ENCODE measurements around the gene PXMP4.

PXMP4 gene

GRCh38 chr20:33681288-33681687, 38.8 kb downstream of the PXMP4 start:
- DNase-seq = no peak

DNA sequence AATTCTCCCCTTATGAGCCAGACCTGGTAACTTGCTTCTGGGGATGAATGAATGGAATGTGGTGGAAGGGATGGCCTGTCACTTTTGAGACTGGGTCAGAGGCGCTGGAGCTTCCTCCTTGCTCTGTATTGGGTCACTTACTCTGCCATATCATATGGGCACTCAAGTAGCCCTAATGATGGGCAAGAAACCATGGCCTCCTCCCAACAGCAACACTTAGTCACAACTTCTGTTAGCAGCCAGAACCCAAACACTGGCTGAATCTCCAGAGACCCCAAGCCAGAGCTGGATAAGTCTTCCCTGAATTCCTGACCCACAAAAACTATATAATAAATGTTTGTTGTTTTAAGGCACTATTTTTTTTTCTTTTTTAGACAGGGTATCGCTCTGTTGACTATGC, 39.4 kb downstream of the PXMP4 start:
- no peak for DNase-seq

DNA sequence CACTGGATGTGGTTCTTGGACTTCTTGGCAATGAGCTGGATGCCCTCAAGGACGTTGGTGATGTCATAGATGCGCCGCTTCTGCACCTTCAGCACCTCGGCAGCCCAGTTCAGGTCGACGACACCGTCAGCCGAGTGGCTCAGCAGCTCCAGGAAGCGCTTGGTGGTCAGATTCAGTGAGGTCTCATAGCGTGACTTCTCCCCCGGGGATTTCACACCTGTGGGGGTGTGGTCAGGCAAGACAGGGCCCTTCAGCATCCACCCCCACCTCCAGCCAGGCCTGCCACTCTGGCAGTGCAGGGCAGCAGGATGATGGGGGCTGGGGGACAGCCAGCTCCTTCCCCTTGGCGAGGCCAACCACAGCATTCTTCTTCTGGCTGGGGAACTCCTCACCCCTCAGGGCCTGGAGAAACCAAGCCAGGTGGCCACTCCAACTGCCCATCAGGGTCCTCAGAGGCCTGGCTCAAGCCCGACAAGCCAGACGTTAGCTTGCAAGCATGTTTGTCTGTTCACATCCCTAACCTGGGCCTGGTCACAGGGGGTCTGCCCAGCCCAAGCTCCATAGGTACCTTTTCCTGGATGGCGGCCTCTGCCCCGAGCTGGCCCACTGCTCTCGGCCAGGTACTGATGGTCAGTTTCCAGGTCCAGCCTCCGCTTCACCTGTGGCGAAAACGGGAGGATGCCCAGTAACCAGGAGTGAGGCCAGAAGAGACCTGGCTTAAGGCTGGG, 40.2 kb downstream of the PXMP4 start:
- DNase-seq = no peak

DNA sequence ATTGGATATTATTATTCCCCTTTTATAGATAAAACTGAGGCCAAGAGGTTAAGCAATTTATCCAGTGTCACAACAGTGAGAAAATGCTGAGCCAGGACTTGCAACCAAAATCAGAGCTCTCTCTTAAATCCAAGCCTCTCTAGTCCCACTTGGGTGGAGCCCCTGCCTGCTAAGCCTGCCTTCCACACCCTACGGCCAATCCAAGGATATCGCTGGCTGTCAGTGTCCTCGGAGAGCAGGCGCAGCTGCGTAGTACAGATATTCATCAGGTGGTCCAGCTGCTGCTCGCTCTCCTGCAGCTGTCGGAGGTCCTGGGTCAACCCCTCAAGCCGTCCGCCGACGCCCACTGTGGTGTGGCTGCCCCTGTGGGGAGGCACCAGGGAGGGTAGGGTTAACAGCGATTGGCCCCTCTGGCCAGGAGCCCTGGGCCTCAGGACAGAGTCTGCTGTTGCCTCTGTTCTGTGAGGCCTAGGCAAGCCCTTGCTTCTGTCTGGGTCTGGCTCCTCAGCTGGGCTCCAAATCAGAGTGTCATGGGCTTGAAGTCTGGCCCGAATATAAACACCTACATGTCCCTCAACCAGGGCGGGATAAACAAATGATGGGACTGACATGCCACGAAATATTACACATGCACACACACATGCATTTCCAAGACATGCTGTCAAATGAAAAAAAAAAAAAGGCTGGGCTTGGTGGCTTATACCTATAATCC, 42.0 kb downstream of the PXMP4 start:
- DNase-seq = no peak

DNA sequence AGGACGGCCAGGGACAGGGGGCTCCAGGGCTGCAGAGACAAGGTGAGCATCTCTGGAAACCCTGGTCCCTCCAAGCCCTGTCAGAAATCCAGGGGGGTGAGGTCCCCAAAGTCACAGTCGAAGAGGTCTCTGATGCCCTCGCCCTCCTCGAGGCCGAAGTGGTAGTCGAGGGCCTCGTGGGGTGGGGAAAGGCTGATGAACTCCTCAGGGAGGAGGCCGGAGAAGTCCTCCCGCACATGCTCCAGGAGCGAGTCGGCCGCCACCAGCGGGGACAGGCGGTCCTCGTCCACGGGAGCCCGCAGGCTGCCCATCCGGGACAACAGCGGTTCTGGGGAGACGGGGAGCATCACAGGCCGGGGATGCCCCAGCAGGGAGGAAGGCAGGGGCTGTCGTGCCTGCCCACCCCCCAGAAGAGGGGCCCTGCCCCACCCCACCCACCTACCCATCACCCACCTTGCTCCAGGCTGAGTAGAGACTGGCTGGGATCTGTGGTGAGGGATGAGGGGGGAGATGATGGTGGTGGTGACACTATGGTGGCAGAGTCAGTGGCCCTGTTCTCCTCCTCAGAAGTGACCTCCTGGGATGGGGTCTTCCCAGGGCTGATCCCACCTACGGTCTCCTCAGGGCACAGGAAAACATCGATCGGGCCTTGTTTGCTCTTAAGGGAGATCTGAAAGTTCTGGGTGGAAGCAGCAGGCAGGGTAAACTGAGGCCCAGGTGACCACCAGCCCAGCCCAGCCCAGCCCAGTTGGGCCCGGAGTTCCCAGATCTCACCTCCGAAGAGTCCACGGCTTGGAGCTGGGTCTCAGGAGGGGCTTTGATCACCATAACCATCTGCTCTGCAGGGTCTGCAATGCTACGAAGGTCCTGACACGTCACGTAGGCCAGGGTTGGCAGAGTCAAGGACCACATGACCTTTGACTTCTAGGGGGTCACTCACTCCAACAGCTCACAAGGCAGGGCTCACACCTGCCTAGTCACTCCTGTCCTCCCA, 43.2 kb downstream of the PXMP4 start:
- DNase-seq = no peak

DNA sequence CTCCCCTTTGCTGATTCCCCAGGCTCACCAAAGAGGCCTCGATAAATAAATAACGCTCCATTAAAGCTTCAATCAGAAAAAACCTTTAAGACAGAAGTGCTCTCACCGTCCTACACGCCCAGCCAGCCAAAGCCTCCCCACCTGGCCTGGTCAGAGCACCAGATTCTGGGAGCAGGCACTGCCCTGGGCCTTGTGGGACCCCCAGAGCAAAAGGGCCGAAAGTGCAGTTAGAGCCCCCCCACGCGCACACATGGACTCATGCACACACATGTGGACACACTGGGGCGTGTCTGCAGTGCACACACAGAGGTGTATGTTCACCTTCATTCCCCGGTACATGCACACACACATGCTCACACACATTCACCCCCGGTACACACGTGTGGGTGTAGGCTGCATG, 44.0 kb downstream of the PXMP4 start:
- no peak for DNase-seq

DNA sequence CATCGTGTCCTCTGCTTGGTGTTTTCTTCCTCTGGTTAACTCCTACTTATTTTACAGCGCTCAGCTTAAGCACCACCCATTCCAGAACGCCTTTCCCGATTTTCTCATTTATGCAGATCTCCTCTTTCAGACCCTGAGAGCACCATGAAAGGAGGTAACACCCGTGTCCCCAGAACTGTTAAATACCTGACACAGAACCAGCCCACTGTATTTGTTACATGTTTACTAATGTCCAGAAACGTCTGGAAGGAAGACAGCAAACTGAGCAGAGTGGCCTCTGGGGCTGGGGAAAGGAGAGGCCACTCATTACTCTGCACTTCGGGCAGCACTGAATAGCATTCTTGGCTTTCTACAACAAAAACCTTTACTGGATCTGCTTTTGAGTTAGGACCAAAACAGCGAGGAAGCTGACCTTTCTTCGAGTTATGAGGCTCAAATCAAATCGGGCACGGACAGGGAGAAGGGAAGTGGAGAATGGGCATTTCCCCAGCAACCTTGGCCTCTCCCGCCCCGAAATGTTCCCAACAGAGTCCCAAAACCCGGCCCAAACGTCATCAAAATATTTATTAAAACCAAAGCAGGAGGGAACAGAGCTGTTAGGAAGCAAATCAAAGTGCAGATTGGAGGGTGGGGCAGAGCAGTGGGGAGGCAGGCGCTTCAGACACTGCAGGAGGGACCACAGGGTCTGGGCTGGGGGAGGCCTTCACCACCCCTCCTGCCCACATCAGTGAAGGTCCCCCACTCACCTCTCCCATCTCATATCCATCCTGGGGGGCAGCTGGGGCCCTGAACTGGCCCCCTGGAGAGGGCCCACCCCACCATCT, 44.8 kb downstream of the PXMP4 start:
- no peak for DNase-seq

DNA sequence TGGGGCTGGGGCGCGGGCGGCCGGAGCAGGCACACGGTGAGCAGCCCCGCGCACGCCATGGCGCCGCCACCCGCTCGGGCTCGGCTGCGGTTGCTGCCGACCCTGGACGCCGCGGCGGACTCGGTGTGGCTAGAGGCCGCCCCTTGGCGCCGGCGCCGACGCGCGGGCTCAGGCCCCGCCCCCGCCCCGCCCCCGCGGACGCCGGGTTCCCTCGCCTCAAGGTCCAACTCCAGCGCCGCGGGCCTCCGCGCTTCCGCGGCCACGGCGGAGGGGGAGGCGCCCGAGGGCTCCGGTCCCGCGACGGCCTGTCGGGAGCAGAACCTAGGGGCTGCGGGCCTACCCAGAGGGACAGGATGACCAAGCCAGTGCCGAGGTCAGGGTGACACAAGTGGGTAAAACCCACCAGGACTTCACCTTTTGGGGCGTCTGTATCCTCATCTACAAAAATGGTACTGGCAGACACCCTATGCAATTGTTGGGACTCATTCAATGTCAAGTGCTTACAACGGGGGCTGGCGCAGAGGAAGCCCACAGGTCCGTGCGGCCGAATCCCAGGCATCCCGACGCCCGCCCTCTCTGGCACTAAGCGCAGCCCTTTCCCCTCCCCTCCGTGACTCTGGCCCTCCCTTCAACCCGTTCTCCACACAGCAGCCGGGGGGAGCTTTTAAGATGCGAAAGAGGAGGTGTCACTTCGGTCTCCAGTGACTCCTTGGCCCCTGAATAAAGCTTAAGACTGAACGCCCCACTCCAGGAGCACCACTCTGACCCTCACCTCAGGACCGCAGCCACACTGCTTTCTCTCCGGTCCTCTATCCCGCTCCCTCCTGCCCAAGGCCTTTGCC, 45.6 kb downstream of the PXMP4 start, which contains the start of gene NECAB3:
NECAB3 (minus strand) TSS at position 135 of the 842 bp plus-strand sequence; CDS start at position 59, 76 bp downstream.
- peak; percentile 44 to 68 for DNase-seq

DNA sequence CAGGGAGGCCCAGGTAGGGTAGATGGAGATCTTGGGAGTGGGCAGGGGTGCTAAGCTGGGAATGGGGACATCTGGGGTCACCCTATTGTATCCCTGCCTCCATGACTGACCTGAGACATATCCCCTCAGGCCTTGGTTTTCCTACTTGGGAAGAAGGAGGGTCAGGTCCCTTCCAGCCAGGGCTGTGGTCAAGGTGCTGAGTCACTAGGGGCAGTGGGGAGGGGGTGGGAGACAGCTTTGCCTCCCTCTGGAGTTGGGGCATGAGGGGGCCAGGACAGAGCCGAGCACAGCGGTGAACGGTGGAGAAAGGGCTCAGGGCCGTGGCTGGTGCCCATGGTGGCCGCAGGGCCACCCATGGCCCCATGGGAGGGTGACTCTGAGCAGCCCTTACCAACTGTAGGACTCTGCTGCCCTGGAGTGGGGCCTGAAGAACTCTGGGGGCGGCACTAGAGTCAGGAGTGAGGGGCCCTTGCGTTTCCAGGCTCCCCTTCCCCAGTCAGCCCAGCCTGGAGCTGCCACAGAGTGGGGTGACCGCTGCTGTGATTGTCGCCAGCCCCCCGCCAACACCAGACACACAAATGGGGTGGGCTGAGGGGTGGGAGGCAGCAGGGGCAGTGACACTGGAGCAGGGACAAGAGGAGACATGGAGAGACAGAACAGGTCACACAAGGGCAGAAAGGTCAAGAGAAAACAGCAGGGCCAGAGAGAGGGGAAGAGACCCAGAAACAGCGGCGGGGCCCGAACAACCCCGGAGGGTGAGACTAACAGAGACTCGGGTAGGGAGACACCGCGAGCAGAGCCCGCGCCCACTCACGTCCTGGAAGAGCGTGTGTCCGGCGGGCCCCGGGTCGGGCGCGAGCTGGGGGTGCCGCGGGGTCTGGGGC, 46.5 kb downstream of the PXMP4 start:
- no peak for DNase-seq

GRCh38 chr20:33673114-33673409, 47.0 kb downstream of the PXMP4 start:
- DNase-seq = no peak

DNA sequence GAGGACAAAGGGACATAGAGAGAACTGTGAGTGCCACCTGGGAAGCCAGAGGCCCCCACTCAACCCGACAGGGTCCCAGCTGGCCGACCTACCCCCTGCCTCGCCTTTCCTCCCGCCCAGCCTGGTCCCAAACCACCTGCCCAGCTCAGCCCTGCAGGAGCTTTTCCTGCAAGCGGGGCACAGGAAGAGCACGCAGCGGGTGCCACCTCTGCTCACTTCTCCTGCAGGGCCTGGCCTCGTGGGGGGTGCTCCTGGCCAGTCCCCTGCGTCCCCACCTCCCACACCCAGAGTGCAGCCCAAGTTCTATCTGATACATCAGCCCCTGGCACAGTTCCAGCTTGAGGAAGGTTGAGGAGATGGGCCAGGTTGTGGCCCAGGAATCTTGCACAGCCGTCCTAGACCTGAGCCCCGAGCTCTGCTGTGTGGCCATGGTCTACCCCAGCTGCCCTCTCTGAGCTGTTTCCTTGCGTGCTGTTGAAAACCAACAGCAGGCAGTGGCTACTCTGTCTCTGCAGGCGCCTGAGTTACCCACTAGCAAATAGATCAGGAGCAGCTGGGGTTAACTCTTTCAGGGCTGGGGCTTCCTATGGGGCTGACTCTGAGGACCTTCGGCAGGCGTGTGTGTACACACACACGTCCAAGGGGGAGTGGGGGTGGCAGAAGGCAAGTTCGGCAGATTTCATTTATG, 47.5 kb downstream of the PXMP4 start:
- no peak for DNase-seq

DNA sequence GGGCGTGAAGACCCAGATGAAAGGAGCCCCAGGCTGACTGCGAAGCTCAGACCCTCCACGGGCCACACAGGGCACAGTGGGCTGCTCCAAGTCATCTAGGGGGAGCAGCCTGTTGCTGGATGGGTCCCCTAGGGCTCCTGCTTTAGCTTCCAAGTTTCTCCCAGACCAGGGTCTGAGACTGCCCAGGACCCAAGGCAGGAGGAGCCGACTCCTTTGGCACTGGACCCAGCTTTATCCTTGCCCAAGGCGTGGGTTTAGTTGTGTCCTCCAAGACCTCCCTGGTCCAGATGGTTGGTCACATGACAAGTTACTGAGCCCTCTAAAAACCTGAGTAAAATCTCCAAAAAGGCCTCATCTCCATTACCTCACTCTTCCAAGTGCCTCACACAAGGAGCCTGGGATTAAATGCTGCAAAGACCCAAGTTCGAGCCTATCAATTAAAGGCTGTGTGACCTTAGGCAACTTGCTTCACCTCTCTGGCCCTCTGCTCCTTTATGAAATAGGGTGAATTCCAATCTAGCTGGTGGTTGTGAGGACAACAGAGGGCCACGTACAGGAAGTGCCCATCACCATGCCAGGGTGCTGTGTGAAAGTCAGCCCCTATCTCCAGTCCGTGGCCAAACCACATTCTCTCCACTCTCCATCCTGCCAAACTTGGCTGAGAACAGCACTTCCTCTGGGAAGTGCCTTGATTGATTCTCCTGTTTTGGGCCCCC, 48.4 kb downstream of the PXMP4 start:
- DNase-seq = no peak

DNA sequence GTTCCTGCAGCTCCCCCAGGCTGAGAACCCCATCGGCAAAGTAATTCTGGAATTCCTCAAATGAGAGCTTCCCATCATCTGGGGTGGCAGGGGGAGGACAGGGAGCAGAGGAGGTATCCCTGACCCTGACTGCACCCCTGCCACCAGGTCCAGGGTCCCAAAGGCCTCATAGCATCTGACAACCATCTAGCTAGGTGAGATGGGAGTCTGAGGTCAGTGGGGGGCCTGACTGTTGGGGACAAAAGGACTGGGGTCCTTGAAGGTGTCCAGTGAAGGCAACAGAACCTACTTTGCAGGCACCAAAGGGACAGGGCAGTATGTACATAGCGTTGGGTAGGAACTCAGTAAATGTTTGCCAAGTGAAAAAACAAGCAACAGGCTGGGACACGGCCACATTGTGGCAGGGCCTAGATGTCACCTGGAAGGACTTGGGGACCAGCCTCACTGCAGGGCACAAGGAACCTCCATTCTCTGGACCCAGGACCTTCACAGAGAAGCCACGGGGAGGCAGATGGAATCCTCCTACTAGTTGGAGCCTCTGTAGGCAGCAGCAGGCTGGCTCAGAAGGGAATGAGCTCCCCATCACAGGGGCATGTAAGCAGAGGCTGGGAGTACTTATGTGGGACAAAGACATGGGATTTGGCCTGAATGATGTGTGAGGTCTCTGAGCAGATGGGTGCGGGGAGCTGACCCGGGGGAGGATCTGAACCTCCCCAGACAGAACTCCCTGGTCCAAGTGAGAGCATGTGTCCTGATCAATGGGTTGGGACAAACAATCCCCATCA, 49.2 kb downstream of the PXMP4 start:
- DNase-seq = no peak

DNA sequence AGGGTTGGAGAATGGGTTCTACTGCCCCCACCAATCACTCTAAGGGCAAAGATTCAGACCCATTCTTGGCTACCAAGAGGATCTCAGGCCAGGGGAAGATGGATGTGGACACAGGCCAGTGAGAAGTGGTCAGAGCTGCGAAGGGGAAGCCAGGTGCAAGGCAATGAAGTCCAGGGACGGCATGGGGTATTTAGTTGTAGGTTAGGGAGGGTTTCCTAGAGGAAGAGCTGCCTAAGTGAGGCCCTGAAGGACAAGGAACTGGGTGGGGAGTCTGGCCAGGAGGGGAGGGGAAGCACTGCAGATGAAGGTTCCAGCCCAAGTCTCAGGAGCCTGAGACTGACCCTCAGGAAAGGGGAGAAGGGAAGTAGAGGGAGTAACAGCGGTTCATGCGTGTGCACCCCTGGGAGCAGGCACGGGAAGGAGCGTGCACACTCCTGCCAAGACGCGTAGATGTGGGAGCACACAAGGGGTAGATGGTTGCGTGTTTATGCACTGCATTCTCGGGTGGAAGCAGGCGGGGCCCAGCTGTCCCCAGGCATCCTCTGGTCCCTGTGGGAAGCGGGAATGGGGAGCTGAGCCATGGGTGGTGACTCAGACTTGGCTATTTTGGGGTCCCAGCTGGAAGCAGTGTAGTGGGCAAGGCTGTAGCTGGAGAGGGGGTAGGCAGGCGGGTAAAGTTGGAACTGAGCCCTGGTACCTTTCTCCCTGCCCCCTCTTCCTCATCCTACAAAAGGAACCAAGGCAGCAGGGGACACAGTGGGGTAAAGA, 50.1 kb downstream of the PXMP4 start:
- no peak for DNase-seq

DNA sequence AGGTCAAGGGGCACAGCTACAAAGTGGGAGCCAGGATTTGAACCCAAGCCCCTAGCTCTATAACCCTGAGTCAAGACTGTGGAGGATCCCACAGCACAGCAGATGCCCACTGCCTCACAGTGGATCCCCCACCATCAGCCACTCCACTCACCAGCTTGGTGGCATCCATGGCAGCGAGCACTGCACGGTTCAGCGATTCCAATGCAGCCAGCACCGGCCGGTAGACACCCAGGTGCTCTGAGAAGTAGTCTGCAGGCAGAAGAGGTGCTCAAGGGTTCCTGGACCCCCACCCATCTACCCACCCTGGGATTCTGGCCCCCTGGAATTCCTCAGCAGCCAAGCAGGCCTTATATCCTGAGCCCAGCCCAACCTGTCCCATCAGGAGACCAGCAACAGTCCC, 50.9 kb downstream of the PXMP4 start:
- no peak for DNase-seq

DNA sequence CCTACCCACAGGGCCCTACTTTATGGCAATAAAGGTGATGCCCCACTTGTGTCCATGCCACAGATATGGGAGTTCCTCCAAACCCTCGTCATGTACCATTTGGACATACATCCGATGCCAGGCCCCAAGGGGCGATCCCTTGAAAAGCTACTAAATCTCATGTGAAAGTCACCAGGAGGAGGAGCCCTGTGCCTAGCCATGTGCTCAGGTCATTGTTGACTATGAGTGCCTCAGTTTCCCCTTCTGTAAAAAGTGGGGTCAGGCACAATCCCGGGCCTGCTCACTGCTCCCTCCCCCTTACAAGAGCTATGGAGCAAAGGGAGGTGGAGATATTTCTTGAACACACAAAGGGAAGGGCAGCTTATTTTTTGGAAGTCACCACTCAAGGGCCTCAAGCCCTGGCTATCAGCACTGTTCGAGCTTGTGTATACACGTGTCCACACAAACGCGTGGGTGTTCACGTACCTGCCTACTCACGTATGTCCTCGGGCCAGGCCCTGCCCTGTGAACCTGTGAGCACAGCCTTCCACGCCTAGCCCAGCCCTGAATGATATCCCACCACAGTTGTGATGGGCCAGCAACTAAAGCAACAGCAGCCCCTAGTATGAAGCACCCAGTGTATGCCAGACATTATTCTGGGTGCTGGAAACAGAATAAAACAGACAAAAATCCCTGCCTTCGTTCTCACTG, 51.5 kb downstream of the PXMP4 start:
- no peak for DNase-seq

All from NCI-H187 (cell line).